Spleen (tissue), 11 donors: Measurements from ENCODE around the gene IBA57. TPM values are rescaled to one million over a fixed set of nuclear protein-coding genes. Genes with fewer than 3 reads are reported as not detected.

Source experiments
- DNase-seq: peaks from one replicate; pipeline ENCODE4 v3.0.0-alpha.2; 2020
- H3K27ac ChIP-seq, 8 donors: fragments of 200-600 bp; sonication (generic) in 7 of 8; 1 replicate in 4 of 8; 2 replicates in 4 of 8; pipeline versions ENCODE4 v1.5.0 to v1.8.0; 2016 to 2021; ENCODE audit warnings: inconsistent platforms in 4 of 8, mild to moderate bottlenecking in 4 of 8, moderate library complexity in 1 of 8
- H3K27me3 ChIP-seq, 7 donors: fragments of 200-600 bp; sonication (generic) in 6 of 7; replicated peaks in 1 of 7; 1 replicate in 4 of 7; 2 replicates in 3 of 7; pipeline versions ENCODE4 v1.5.0 to v1.8.0; 2016 to 2021; ENCODE audit warnings: inconsistent platforms in 3 of 7, mild to moderate bottlenecking in 1 of 7
- H3K36me3 ChIP-seq, 6 donors: fragments of 200-600 bp; sonication (generic) in 5 of 6; 1 replicate in 4 of 6; 2 replicates in 2 of 6; pipeline versions ENCODE4 v1.5.0 to v1.8.0; 2016 to 2021; ENCODE audit warnings: inconsistent platforms in 2 of 6
- H3K4me1 ChIP-seq, 6 donors: fragments of 200-600 bp; sonication (generic) in 5 of 6; 1 replicate in 3 of 6; 2 replicates in 3 of 6; pipeline versions ENCODE4 v1.5.0 to v1.8.0; 2016 to 2021; ENCODE audit warnings: inconsistent platforms in 3 of 6
- H3K4me3 ChIP-seq, 8 donors: fragments of 200-600 bp; sonication (generic) in 7 of 8; 1 replicate in 4 of 8; 2 replicates in 4 of 8; pipeline versions ENCODE4 v1.5.0 to v1.8.0; 2016 to 2021; ENCODE audit warnings: inconsistent platforms in 4 of 8, mild to moderate bottlenecking in 4 of 8, moderate library complexity in 2 of 8
- H3K9me3 ChIP-seq, 8 donors: fragments of 200-600 bp; sonication (generic) in 7 of 8; 1 replicate in 4 of 8; 2 replicates in 4 of 8; pipeline versions ENCODE4 v1.5.0 to v1.8.0; 2016 to 2021; ENCODE audit warnings: inconsistent platforms in 4 of 8
- POLR2A ChIP-seq, 3 donors: fragments of 450-650 bp; IDR thresholded peaks; one replicate each; pipeline ENCODE4 v1.5.1; 2017; ENCODE audit warnings: antibody characterized with exemption in 3 of 3, mild to moderate bottlenecking in 1 of 3
- POLR2AphosphoS5 ChIP-seq, 3 donors: sonication (generic); formaldehyde crosslinking; IDR thresholded peaks; one replicate each; pipeline ENCODE4 v1.5.1; 2017; ENCODE audit warnings: antibody characterized with exemption in 3 of 3
- WGBS, 5 donors: extraction: QIAGEN DNeasy Blood & Tissue Kit in 3 of 5; methylation state at CpG; one replicate each; pipeline versions ENCODE4 v1.1.5 to v1.1.7; 2013 to 2018; 5-methylcytosine and 5-hydroxymethylcytosine counted together
- intact Hi-C: fragments of 100-400 bp; cut with DNase I; formaldehyde crosslinking; loops from one replicate; pipeline ENCODE4 v1.15.0; 2023; ENCODE audit warnings: low total_unique reads
- polyA plus RNA-seq, 3 donors: library from polyadenylated mRNA; stranded (reverse); fragments of 200-250 nt; gene quantifications; one replicate each; pipeline ENCODE4 v1.2.1, GENCODE V29; 2013
- total RNA-seq, 7 donors: library from RNA; depleted of rRNA in 3 of 7; stranded (reverse); fragments of >200 nt in 3 of 7; fragmentation: NEBNext Ultra II Directional in 4 of 7; extraction: Animal tissue kit (Norgen Biotek cat#: 25700) in 4 of 7; gene quantifications; one replicate each; pipeline versions ENCODE4 v1.1.0 to v1.2.1, GENCODE V29; 2016 to 2021
- TF ChIP-seq, protein P1 (sequence below), 11 experiments: fragments of 200-600 bp in 7 of 11; fragments of 450-650 bp in 4 of 11; sonication (generic) in 4 of 11; IDR thresholded peaks in 8 of 11; conservative IDR thresholded peaks in 3 of 11; 1 replicate in 7 of 11; 2 replicates in 4 of 11; pipeline versions ENCODE4 v1.4.0 to v1.8.0; 2016 to 2021; ENCODE audit warnings: antibody characterized with exemption in 11 of 11, inconsistent platforms in 4 of 11, mild to moderate bottlenecking in 1 of 11
- donor health status: healthy with polysubstance abuse.
- donor health status: DM: no; HTN: no; CAD: no; lungs with moderate emphysema.
- donor health status: DM: no; HTN: no; CAD: no.
- donor health status: Bipolar disorder and iron deficiency.
- donor health status: healthy.
- donor health status: DM: no; HTN: no; CAD: no.
- donor health status: DM: yes; HTN: yes; CAD: no.

Gene IBA57
- total and polyA plus RNA-seq, 10 donors: 0.59 to 14.7 (median 9.3) TPM

DNA sequence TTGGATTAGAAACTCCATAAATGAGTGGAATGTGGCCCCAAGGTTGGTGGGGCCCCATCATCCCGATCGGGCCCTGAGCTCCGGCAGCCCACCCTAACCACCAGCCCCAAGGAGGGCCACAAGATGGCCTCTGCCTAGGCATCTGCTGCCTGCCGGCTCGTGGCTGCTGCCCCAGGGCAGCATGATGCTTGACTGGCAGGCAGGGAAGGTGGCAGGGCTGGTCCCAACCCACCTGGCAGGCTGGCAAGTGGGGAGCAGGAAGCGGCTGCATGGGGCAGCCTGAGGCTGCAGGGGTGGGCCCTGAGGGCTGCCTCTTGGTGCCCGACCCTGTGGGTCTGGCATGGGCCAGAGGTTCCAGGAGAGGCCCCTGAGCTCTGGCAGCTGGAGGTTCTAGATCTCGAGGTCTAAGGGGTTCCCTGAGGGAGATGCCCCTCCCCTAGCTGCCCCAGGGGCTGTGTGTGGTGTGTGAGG, 16.6 kb upstream of the IBA57 start:
- TF ChIP-seq POLR2AphosphoS5 (IDR thresholded peaks at IDR 0.05) (peak in 1 of 3 donors; percentile 6), POLR2A (IDR thresholded peaks at IDR 0.05) (no peak)
- WGBS, 5 donors: 71 to 100% (median 80%) methylated on average over 1 to 8 of the region's 8 CpGs
- Histone ChIP-seq H3K4me1 (peaks cover 23 to 80% (median 50%) of the 10 kb centered on the region in 6 donors), H3K27me3 (no peaks in the 10 kb centered on the region), H3K27ac (peak overlapping the region in 7 of 8 donors; percentile 51 to 81 (median 76)), H3K9me3 (no peaks in the 10 kb centered on the region), H3K36me3 (peaks cover 0 to 66% (median 45%) of the 10 kb centered on the region in 6 donors), H3K4me3 (no peak overlapping the region)
- intact Hi-C loops: no loop called here
- no peak for DNase-seq

DNA sequence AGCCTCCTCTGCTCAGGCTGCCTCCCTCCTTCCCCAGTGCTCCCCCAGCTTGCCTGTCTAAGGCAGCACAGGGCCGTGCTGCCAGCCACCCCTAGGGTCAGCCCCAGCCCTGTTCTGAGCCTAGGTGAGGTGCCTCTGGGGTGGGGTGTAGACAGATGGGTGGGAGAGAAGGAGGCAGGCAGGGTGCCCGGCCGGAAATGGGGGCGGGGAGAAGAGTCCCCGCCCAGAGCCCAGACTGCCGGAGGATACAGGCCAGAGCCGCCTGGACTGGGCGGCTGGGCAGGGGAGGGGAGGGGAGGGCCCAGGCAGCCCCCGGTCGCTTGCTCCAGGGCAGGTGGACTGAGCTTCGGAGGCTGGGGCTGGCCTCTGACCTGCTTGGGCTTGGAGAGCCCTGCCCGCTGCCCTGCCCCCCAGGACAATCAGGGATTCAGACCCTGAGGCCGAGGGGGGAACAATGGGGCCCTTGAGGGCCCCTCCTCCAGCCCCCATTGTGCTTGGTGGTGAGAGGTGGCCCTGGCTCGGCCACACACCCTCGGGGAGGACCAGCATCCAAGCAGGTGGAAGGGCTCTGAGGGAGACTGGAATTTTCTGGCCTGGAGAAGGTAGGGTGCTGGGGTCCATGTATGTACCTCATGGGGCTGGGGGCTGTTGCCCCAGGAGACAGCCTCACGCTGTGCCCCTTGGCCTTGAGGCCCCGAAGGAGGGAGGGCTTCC, 16.0 kb upstream of the IBA57 start, which contains the start of gene GJC2:
Gene GJC2, plus strand, starts transcription at position 525 of the 714 bp plus-strand sequence. CDS start 7,829 bp downstream, outside the sequence.
- Histone ChIP-seq H3K4me3 (peak within 1 kb of the TSS in 3 of 8 donors; percentile 4 to 38 (median 25)), H3K27ac (peak within 1 kb of the TSS in 7 of 8 donors; percentile 69 to 81 (median 76)), H3K4me1 (peaks cover 17 to 74% (median 44%) of the 10 kb centered on the region in 6 donors), H3K9me3 (no peaks in the 10 kb centered on the region), H3K27me3 (no peaks in the 10 kb centered on the region), H3K36me3 (peaks cover 0 to 60% (median 45%) of the 10 kb centered on the region in 6 donors)
- DNase-seq: no peak
- intact Hi-C loops: no loop called here
- TF ChIP-seq POLR2A (IDR thresholded peaks at IDR 0.05) (no peak), POLR2AphosphoS5 (IDR thresholded peaks at IDR 0.05) (peak in 1 of 3 donors; percentile 20)
- TF ChIP-seq, protein P1, sequence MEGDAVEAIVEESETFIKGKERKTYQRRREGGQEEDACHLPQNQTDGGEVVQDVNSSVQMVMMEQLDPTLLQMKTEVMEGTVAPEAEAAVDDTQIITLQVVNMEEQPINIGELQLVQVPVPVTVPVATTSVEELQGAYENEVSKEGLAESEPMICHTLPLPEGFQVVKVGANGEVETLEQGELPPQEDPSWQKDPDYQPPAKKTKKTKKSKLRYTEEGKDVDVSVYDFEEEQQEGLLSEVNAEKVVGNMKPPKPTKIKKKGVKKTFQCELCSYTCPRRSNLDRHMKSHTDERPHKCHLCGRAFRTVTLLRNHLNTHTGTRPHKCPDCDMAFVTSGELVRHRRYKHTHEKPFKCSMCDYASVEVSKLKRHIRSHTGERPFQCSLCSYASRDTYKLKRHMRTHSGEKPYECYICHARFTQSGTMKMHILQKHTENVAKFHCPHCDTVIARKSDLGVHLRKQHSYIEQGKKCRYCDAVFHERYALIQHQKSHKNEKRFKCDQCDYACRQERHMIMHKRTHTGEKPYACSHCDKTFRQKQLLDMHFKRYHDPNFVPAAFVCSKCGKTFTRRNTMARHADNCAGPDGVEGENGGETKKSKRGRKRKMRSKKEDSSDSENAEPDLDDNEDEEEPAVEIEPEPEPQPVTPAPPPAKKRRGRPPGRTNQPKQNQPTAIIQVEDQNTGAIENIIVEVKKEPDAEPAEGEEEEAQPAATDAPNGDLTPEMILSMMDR (IDR thresholded peaks at IDR 0.05 in 8 of 11, conservative IDR thresholded peaks at IDR 0.05 in 3 of 11): no peak
- WGBS, 5 donors: 58 to 75% (median 72%) methylated on average over 6 to 17 of the region's 17 CpGs

DNA sequence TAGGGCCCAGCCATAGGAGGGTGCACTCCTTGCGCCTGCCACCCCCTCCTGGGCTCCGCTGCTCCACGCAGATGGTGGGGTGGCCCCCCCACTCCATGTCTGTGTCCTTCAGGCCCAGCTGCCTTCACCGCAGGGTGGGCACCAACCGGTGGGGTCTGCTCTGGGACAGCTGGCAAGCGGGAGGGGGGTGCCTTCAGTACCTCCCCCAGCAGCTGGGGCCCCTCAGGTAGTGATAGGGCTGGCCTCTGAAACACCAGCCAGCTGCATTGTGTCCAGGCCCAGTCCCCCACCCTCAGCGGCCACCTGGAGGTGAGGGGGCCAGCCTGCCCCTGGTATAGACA, 15.5 kb upstream of the IBA57 start:
- no peak for DNase-seq
- Histone ChIP-seq H3K27ac (peak overlapping the region in 7 of 8 donors; percentile 69 to 81 (median 76)), H3K9me3 (no peaks in the 10 kb centered on the region), H3K27me3 (no peaks in the 10 kb centered on the region), H3K4me1 (peaks cover 15 to 68% (median 40%) of the 10 kb centered on the region in 6 donors), H3K4me3 (peak overlapping the region in 3 of 8 donors; percentile 4 to 38 (median 25)), H3K36me3 (peaks cover 0 to 55% (median 44%) of the 10 kb centered on the region in 6 donors)
- whole genome bisulfite sequencing, 5 donors: 66 to 100% (median 80%) methylated on average over 3 to 7 of the region's 7 CpGs
- TF ChIP-seq, protein P1 (IDR thresholded peaks at IDR 0.05 in 8 of 11, conservative IDR thresholded peaks at IDR 0.05 in 3 of 11): no peak
- TF ChIP-seq POLR2AphosphoS5 (IDR thresholded peaks at IDR 0.05) (no peak), POLR2A (IDR thresholded peaks at IDR 0.05) (no peak)
- intact Hi-C loops: no loop called here

DNA sequence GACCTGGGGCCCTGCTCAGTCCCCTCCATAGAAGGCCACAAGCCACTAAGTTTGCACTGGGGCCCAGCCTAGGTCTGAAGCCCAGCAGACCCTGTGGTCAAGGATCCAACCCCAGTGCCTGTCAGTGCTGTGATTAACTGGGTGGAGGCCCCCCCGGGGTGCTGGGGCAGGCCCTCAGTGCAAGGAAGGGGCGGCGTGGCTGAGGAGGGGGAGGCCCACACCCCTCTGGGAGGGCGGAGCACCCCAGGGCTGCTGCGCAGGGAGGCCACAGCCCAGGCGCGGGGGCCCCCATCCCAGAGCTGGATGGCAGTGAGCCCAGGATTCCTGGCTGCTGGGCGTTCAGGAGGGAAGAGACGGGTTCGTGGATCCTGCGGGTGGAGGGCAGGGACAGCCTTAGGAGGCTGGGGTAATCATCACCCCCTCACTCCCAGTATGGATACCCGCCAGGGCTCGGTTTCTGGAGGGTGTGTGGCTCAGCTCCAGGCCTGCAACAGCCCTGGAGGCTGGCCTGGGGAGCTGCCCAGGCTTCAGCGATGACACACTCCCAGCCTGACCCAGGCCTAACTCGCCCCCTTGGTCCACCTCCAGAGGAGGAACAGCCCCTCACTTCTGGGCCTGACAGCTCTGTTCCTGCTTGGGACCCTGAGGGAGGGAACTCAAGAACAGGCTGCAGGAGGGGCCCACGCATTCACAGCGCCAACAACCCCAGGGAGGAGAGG, 15.0 kb upstream of the IBA57 start:
- WGBS, 5 donors: 66 to 84% (median 75%) methylated on average over 11 to 17 of the region's 17 CpGs
- Histone ChIP-seq H3K36me3 (peaks cover 0 to 50% (median 40%) of the 10 kb centered on the region in 6 donors), H3K27me3 (no peaks in the 10 kb centered on the region), H3K27ac (peak overlapping the region in 7 of 8 donors; percentile 69 to 81 (median 76)), H3K4me1 (peaks cover 15 to 63% (median 38%) of the 10 kb centered on the region in 6 donors), H3K9me3 (no peaks in the 10 kb centered on the region), H3K4me3 (peak overlapping the region in 3 of 8 donors; percentile 4 to 38 (median 25))
- TF ChIP-seq POLR2AphosphoS5 (IDR thresholded peaks at IDR 0.05): no peak
- TF ChIP-seq POLR2A (IDR thresholded peaks at IDR 0.05): no peak
- TF ChIP-seq, protein P1 (IDR thresholded peaks at IDR 0.05 in 8 of 11, conservative IDR thresholded peaks at IDR 0.05 in 3 of 11): no peak
- no peak for DNase-seq
- intact Hi-C loops: no loop called here
